ENCODE measurements around the gene PANX2.

PANX2 gene

GRCh38 chr22:50215297-50216054 lies 44.9 kb downstream of the PANX2 start:
- no peak for TF ChIP-seq MYC (IDR thresholded peaks at IDR 0.05; ENCODE audit: low read depth, low read length)
- no peak for TF ChIP-seq MAX (IDR thresholded peaks at IDR 0.05; ENCODE audit: low read depth, low read length)
- TF ChIP-seq CTCF (IDR thresholded peaks at IDR 0.05; ENCODE audit: low read depth, low read length) = no peak
- TF ChIP-seq POLR2A (IDR thresholded peaks at IDR 0.05; ENCODE audit: extremely low read depth, insufficient read length) = no peak
- no peak for DNase-seq (ENCODE audit: low read depth)
- no peak overlapping the region for H3K4me3 ChIP-seq (ENCODE audit: low read depth, low read length)

- H3K4me3 ChIP-seq (ENCODE audit: low read depth, low read length) = no peak overlapping the region
- TF ChIP-seq MYC (IDR thresholded peaks at IDR 0.05; ENCODE audit: low read depth, low read length) (no peak), MAX (IDR thresholded peaks at IDR 0.05; ENCODE audit: low read depth, low read length) (no peak), POLR2A (IDR thresholded peaks at IDR 0.05; ENCODE audit: extremely low read depth, insufficient read length) (no peak), CTCF (IDR thresholded peaks at IDR 0.05; ENCODE audit: low read depth, low read length) (no peak)
- DNase-seq (ENCODE audit: low read depth) = no peak
Observed at GRCh38 chr22:50216055-50216683, 45.6 kb downstream of the PANX2 start.

- DNase-seq (ENCODE audit: low read depth) = no peak
- TF ChIP-seq MYC (IDR thresholded peaks at IDR 0.05; ENCODE audit: low read depth, low read length) (no peak), MAX (IDR thresholded peaks at IDR 0.05; ENCODE audit: low read depth, low read length) (no peak), CTCF (IDR thresholded peaks at IDR 0.05; ENCODE audit: low read depth, low read length) (no peak), POLR2A (IDR thresholded peaks at IDR 0.05; ENCODE audit: extremely low read depth, insufficient read length) (no peak)
- no peak overlapping the region for H3K4me3 ChIP-seq (ENCODE audit: low read depth, low read length)
Observed at GRCh38 chr22:50216684-50217520, 46.4 kb downstream of the PANX2 start.

GRCh38 chr22:50217543-50218152 lies 47.1 kb downstream of the PANX2 start:
- no peak for TF ChIP-seq CTCF (IDR thresholded peaks at IDR 0.05; ENCODE audit: low read depth, low read length)
- no peak for TF ChIP-seq MYC (IDR thresholded peaks at IDR 0.05; ENCODE audit: low read depth, low read length)
- no peak for TF ChIP-seq MAX (IDR thresholded peaks at IDR 0.05; ENCODE audit: low read depth, low read length)
- no peak for TF ChIP-seq POLR2A (IDR thresholded peaks at IDR 0.05; ENCODE audit: extremely low read depth, insufficient read length)
- no peak overlapping the region for H3K4me3 ChIP-seq (ENCODE audit: low read depth, low read length)
- no peak for DNase-seq (ENCODE audit: low read depth)

GRCh38 chr22:50218153-50218995 lies 47.8 kb downstream of the PANX2 start:
- TF ChIP-seq POLR2A (IDR thresholded peaks at IDR 0.05; ENCODE audit: extremely low read depth, insufficient read length) (no peak), MAX (IDR thresholded peaks at IDR 0.05; ENCODE audit: low read depth, low read length) (no peak), MYC (IDR thresholded peaks at IDR 0.05; ENCODE audit: low read depth, low read length) (no peak), CTCF (IDR thresholded peaks at IDR 0.05; ENCODE audit: low read depth, low read length) (no peak)
- no peak overlapping the region for H3K4me3 ChIP-seq (ENCODE audit: low read depth, low read length)
- no peak for DNase-seq (ENCODE audit: low read depth)
